ENCODE measurements around the gene CKLF.
A peak's percentile ranks its signal among the peaks of the same experiment; 100 is the strongest.

DNA sequence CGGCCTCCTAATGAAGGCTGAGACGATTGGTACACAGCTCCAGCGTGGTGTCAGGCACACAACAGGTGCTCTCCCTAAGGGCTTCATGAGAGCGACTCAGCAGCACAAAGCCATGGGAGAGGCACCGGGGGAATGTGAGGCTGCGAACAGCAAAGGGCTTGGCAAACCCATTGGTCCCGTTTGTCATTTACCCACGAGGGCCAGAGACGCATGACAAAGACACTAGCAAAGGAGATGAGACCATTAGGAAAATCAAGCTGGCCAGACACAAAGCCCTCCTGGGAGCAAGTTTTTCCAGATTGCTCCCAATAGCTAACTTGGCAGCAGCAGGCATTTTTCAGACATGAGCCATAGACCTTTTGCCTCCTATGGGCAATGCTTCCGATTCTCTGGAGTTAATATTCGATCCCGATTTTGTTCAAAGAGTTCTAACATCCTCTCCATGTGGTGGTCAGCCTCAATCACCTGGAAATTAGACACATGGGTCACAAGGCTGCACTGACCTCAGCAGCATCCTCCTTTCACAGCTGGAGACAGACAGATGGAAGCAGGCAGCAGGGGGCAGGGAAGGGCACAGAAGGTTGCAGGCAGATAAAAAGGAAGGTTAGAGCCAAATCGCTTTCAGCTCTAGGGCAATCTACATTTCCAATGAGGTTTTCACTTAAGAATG, 40.6 kb upstream of the CKLF start:
- TF ChIP-seq, protein P1, sequence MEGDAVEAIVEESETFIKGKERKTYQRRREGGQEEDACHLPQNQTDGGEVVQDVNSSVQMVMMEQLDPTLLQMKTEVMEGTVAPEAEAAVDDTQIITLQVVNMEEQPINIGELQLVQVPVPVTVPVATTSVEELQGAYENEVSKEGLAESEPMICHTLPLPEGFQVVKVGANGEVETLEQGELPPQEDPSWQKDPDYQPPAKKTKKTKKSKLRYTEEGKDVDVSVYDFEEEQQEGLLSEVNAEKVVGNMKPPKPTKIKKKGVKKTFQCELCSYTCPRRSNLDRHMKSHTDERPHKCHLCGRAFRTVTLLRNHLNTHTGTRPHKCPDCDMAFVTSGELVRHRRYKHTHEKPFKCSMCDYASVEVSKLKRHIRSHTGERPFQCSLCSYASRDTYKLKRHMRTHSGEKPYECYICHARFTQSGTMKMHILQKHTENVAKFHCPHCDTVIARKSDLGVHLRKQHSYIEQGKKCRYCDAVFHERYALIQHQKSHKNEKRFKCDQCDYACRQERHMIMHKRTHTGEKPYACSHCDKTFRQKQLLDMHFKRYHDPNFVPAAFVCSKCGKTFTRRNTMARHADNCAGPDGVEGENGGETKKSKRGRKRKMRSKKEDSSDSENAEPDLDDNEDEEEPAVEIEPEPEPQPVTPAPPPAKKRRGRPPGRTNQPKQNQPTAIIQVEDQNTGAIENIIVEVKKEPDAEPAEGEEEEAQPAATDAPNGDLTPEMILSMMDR (IDR thresholded peaks at IDR 0.05): peak in 2 of 6 experiments; percentile 16 to 27
- peak in 1 of 2 donors; percentile 2 for TF ChIP-seq POLR2A (IDR thresholded peaks at IDR 0.05)

Data from adrenal gland (tissue), 5 donors.